Omental fat pad (tissue), 4 donors: ENCODE measurements around the gene PAFAH1B2. TPM values are rescaled to one million over a fixed set of nuclear protein-coding genes. Genes with fewer than 3 reads are reported as not detected.
"Not testable (repeated sequence)": the region's sequence is repeated elsewhere in the genome, so short reads cannot be mapped to it uniquely, and the experiment has no call there.

Source experiments
- ATAC-seq: fragments of 150-250 bp; one replicate; pipeline ENCODE4 v1.9.1; 2016; ENCODE audit warnings: mild to moderate bottlenecking, moderate library complexity; ENCODE audit not compliant: low FRiP score
- DNase-seq: peaks from one replicate; pipeline ENCODE4 v3.0.0-alpha.2; 2019; ENCODE audit warnings: low spot score
- CTCF ChIP-seq, 3 donors: fragments of 450-650 bp; IDR thresholded peaks; one replicate each; pipeline ENCODE4 v1.5.1; 2016 to 2017; ENCODE audit warnings: antibody characterized with exemption in 3 of 3, mild to moderate bottlenecking in 3 of 3, moderate library complexity in 2 of 3
- total RNA-seq, 4 donors: library from RNA; depleted of rRNA; stranded (reverse); fragments of >200 nt; gene quantifications; one replicate each; pipeline ENCODE4 v1.1.0, GENCODE V29; 2016

The PAFAH1B2 gene
- total RNA-seq, 4 donors from 2014 or later, result 76.0 to 108 (median 98.6) TPM

- no peak for TF ChIP-seq CTCF (IDR thresholded peaks at IDR 0.05)
- no peak for ATAC-seq
- DNase-seq, result no peak
These were observed 13.2 kb upstream of the PAFAH1B2 start for GRCh38 chr11:117130879-117131278.

- ATAC-seq (no peak), DNase-seq (no peak)
- no peak for TF ChIP-seq CTCF (IDR thresholded peaks at IDR 0.05)
These were observed 9.7 kb upstream of the PAFAH1B2 start for GRCh38 chr11:117134431-117134830.

DNA sequence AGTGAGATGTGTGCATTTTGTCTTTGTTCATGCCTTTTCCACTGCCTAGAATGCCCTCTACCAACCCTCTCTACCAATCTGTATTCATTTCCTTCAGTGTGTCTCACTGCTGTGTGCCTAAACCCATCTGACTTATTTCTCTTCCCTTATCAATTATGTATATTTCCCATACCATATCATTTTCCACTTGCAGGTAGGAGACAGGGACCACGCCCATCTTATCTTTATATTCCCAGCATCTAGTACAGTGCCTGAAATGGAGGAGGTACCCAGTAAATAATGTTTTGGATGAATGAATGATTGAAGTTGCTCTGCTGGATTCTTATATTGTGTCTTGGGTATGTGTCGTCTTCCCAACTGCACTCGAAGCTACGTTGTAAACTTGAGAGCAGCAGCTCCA, 9.1 kb upstream of the PAFAH1B2 start:
- ATAC-seq, DNase-seq: not testable (repeated sequence)

- not testable (repeated sequence) for DNase-seq
- ATAC-seq, result peak; percentile 65
These were observed 6.6 kb upstream of the PAFAH1B2 start for GRCh38 chr11:117137223-117138086.

GRCh38 chr11:117143390-117143789, 697 bp upstream of the PAFAH1B2 start:
- no peak for DNase-seq
- no peak for TF ChIP-seq CTCF (IDR thresholded peaks at IDR 0.05)
- peak; percentile 60 for ATAC-seq

GRCh38 chr11:117144477-117145392, 648 bp downstream of the PAFAH1B2 start:
- DNase-seq (no peak), ATAC-seq (peak; percentile 71)
- TF ChIP-seq CTCF (IDR thresholded peaks at IDR 0.05), result no peak

- no peak for TF ChIP-seq CTCF (IDR thresholded peaks at IDR 0.05)
- ATAC-seq (peak; percentile 18), DNase-seq (no peak)
These were observed 1.3 kb downstream of the PAFAH1B2 start for GRCh38 chr11:117145393-117145761.
